IPS-11a (cell line): ENCODE data around the gene RASA4B.
"Not testable (repeated sequence)": the region's sequence is repeated elsewhere in the genome, so short reads cannot be mapped to it uniquely, and the experiment has no call there.

ENCODE experiments used
- H3K4me3 ChIP-seq: one replicate; pipeline ENCODE4 v1.5.1; 2013; ENCODE audit warnings: low read depth, low read length, control low read depth

RASA4B gene

DNA sequence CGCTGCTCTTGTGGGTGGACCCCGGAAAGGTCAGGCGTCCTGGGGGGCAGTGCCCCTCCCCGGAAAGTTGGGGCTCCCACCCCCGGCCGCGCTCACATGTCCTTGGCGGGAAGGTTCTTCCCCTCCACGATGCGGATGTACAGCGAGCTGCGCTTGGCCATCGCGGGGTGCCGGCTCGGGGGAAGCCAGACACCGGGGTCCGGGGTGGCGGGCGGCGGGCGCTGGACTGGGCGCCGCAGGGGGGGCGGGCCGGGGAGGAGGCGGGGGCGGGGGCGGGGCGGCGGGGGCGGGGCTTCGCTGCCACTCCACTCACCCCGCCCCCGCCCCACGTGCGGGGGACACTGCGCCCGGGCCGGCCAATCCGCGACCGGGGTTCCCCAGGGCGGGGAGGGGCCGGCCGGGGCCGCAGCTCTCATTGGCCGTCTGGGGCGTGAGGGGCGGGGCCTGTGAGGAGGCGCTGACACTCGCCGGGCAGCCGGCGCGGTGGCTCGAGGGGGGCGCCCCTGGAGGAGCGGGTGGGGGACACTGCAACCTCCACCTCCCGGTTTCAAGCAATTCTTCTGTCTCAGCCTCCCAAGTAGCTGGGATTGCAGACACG lies at the start of gene RASA4B:
Gene RASA4B, minus strand, starts transcription at position 228 of the 598 bp plus-strand sequence. Its CDS starts 67 bp downstream, at position 161.
- H3K4me3 ChIP-seq: not testable (repeated sequence)

DNA sequence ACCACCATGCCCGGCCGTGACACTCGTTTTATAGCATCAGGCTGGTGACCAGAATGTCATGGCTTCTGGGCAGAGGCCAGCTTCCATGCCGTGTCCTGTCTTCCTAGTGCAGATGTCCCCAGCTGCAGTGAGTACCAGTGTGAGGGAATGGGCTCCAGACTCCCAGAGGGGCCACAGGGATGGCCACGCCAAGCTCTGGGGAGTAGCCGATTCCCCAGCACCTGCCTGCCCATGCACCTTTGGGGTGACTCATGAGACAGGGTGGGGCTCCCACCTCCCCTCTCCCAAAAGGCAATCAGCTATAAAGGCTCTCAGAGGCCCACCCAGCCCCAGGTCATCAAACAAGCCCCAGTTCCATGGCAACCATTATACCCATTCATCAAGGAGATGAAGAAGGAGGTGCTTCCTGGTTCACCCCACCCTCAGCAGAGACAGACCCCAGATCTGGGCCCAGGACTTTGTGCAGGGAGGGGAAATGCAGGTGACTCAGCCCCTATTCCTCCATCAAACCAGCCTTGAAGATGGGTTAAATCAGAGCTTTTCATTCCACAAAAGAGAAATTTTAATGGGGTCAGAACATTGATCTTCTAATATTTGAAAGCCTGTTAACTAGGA lies 33.3 kb upstream of the RASA4B start, which contains the start of gene SPDYE2:
Gene SPDYE2, plus strand, starts transcription at position 419 of the 615 bp plus-strand sequence. CDS start 2,030 bp downstream, outside the sequence.
- H3K4me3 ChIP-seq: not testable (repeated sequence)

- not testable (repeated sequence) for H3K4me3 ChIP-seq
Measured at GRCh38 chr7:102546353-102546752, 28.8 kb upstream of the RASA4B start.

DNA sequence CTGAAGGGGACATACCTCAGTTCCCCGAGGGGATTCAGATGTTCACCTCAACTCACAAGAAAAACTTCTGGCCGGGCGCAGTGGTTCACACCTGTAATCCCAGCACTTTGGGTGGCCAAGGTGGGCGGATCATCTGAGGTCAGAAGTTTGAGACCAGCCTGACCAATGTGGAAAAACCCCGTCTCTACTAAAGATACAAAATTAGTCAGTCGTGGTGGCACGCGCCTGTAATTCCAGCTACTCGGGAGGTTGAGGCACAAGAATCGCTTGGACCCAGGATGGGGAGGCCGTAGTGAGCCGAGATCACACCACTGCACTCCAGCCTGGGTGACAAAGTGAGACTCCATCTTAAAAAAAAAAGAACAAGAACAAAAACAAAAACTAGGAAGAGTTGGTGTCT lies 27.7 kb upstream of the RASA4B start:
- not testable (repeated sequence) for H3K4me3 ChIP-seq

GRCh38 chr7:102544372-102544771 lies 26.8 kb upstream of the RASA4B start:
- H3K4me3 ChIP-seq: not testable (repeated sequence)

DNA sequence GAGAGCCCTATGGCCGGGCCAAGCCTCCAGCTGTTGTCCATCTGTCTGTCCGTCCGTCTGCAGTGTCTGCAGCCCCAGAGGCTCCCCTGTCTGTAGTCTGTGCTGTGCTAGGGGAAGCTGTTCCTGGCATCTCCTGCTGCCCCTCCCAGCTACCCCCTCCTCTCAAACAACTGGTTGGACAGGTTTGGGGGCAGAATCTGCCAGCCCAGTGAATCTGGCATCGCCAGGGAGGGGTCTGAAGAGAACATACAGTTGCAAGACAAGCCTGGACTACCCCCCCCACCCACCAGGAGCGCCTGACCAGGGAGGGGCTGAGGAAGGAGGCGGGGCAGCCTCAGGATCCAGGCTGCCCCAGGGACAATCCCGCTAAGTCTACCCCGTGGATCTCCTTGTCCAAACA lies 26.0 kb upstream of the RASA4B start, which contains the start of gene UPK3BL2:
Gene UPK3BL2, minus strand, starts transcription at position 101 of the 400 bp plus-strand sequence. Its CDS starts 60 bp downstream, at position 41.
- H3K4me3 ChIP-seq: not testable (repeated sequence)

GRCh38 chr7:102542771-102543170 lies 25.2 kb upstream of the RASA4B start:
- not testable (repeated sequence) for H3K4me3 ChIP-seq

GRCh38 chr7:102542083-102542482 lies 24.5 kb upstream of the RASA4B start:
- H3K4me3 ChIP-seq: not testable (repeated sequence)

- H3K4me3 ChIP-seq: not testable (repeated sequence)
Measured at GRCh38 chr7:102540604-102541003, 23.0 kb upstream of the RASA4B start.

- H3K4me3 ChIP-seq: not testable (repeated sequence)
Measured at GRCh38 chr7:102535062-102535615, 17.6 kb upstream of the RASA4B start.

GRCh38 chr7:102532127-102532526 lies 14.6 kb upstream of the RASA4B start:
- not testable (repeated sequence) for H3K4me3 ChIP-seq

GRCh38 chr7:102531583-102531982 lies 14.0 kb upstream of the RASA4B start:
- not testable (repeated sequence) for H3K4me3 ChIP-seq

DNA sequence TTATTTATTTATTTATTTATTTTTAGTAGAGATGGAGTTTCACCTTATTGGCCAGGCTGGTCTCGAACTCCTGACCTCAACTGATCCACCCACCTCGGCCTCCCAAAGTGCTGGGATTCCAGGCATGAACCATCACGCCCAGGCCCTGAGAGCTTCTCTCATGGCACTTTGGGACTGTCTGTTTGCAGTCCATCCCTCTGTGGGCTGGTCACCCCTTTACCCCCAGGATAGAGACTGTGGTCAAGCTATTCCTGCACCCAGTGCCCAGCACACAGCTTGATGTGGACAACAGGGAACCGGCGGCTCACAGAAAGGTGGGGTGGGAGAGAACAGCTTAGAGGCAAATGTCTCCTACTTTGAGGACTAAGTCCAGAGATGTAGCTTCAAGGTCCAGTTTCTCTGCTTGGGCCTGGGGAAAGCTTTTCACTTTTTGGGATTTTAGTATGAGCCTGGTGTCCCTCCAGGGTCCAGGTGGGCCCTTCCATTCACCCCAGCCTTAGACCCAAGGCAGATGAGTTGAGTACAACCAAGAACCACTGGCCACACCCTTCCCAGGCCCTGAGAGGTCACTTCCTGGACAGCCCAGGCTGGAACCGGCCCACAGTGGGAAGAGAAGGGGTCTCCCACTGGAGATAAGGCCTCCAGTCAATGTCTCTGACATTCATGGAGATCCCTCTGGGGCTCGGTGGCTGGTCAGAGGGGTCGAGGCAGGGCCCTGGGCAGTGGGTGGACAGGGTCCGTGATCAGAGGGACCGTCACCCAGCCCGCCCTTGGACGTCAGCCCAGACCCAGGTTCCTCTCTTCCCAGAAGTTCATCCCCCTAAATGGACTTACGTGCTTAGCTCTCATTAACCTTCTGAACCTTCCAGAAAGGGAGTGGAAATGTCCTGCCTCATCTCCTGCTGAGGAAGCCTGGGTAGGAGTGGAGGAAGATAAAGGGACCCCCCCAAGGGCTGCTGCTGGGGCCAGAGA lies 10.5 kb upstream of the RASA4B start:
- H3K4me3 ChIP-seq: not testable (repeated sequence)

GRCh38 chr7:102527182-102527581 lies 9.6 kb upstream of the RASA4B start:
- not testable (repeated sequence) for H3K4me3 ChIP-seq

DNA sequence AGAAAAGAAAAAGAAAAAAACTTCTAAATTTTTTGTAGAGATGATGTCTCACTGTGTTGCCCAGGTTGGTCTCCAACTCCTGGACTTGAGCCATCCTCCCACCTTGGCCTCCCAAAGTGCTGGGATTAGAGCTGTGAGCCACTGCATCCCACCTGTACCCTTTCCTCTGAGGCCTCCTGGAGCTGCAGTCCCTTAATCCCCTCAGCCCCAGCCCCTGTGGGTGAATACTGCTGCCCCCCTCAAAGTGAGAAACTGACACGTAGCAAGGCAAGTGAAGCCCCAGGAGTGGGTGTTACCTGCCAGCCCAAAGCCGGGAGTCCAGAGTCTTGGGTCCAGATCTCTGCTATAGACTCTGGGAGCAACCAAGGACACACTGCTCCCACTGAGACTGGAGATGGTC lies 7.2 kb upstream of the RASA4B start:
- not testable (repeated sequence) for H3K4me3 ChIP-seq

DNA sequence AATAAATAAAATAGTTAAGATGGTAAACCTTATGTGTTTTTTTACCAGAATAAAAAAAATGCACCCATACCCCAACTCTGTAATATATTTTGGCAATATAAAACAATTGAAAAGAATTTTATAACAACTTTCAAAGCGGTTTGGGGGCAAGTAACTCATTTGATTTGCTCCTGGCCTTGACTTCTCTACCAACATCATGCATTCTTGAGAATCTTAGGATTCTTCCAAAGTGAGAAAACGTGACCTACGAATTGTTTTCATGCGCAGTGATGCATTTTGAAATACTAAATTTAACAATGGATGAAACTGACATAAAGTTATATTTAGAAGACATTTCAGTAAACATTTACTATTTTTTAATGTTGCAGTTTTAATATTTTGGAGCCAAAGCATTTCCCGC lies 3.2 kb upstream of the RASA4B start:
- H3K4me3 ChIP-seq: not testable (repeated sequence)

DNA sequence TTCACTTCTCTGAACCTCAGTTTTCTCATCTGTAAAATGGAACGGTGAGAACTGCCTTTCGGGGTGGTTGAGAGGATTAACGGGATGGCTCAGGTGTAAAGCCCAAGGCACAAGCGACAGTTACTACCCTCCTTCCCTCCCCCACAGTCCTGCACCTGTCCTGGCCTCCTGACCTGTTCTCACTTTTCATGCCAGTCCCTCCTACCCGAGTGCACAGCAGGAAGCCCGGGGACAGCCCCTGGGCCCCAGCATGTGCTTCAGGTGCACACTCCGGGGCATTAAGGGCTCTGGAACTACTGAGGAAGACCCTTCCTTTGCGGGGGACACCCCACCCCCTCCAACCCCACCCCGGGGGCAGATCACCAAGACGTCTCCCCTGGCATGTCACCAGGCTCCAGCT lies 626 bp downstream of the RASA4B start:
- H3K4me3 ChIP-seq: not testable (repeated sequence)

DNA sequence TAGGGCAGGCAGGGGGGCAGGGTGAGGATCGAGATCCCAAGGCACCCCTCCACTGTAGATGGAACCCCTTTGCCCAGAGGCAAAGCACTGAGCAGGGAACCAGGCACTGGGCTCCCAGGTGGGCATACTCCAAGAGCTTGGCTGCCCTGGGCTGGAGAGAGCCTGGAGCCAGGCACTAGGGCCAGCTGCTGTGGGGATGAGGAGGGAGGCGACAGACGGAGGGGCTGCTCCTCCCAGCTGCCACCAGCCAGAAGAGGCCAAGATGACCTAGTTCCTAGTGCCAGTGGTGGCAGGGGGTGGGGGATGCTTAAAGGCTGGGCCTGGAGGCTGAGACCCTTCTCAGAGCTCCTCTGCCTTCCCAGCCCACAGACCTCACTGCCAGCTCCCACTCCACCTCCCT lies 1.7 kb downstream of the RASA4B start:
- not testable (repeated sequence) for H3K4me3 ChIP-seq

- H3K4me3 ChIP-seq: not testable (repeated sequence)
Measured at GRCh38 chr7:102514881-102515721, 2.5 kb downstream of the RASA4B start.

DNA sequence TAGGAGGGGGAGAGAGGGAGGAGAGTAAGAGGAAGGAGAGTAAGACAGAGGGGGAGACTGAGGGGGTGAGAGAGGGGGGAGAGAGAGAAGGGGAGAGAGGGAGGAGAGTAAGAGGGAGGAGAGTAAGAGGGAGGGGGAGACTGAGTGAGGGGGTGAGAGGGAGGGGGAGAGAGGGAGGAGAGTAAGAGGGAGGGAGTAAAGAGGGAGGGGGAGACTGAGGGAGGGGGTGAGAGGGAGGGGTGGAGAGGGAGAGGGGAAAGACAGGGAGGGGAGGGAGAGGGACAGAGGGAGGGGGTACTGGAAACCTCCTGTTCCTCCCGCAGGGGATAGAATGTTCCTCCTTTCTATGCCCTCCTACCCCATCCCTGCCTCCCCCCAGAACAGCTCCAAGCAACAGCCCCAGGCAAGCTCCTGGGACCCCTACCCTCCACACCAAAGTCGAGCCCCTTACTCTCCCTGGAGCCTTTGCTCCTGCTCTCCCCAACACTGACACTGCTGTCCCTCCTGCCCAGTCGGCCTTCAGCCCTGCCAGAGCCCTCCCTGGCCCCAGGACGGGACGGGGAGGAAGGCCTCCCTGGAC lies 4.8 kb downstream of the RASA4B start:
- H3K4me3 ChIP-seq: not testable (repeated sequence)
